Measurements from ENCODE around the gene CTSD.
A peak's percentile ranks its signal among the peaks of the same experiment; 100 is the strongest.

The CTSD gene

DNA sequence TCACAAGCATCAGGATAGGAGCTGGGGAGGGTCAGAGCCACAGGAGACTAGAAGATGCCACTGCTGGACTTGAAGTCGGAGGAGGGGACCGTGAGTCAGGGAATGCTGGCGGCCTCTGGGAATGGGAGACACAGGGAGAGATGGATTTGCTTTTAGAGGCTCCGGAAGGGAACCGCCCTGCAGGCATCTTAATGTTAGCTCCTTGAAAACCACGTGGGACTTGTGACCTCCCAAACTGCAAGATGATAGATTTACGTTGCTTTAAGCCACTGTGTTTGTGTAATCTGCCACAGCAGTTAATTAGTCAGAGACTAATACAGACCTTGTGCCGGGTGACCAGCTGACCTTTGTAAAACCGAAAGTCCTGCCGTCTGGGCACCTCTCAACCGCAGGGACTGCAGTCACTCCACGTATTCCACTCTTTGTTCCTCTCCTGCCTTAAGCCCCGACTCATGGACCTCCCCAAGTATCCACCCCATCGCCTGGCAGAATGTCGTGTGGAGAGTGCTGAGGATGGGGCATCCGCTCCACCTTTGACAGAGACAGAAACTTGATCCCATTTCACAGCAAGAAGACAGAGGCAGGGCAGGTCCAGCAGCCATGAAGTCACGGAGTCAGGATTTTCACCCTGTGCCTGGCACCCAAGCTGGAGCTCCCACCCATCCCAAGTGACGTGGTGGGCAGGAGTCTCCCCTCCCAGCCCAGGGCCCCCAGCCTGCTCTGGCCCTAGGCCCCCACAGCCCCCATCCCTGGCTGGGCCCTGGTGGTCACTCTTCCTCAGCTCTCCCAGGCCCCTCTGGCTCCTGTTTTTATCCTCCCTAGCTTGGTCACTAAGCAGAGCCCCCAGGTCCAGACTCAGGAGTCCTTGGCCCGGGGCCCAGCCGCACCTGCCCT lies 19.4 kb upstream of the CTSD start:
- H3K27ac ChIP-seq, result 0 out of 2 replicates have a peak overlapping the region, but pooled peaks have one; percentile 1
- ChIA-PET CTCF (interaction anchor here (0.6 to 0.7 kb wide), 3 partner anchors 50 to 236 kb away, joined by 3 to 4 read pairs (median 3); no protein-coding TSS in a partner anchor), POLR2A (ENCODE audit: low non-redundant PET) (no interaction called here)
- TF ChIP-seq CTCF (conservative IDR thresholded peaks at IDR 0.05; ENCODE audit: low read depth), result no peak
- no peak for DNase-seq (ENCODE audit: low spot score)

DNA sequence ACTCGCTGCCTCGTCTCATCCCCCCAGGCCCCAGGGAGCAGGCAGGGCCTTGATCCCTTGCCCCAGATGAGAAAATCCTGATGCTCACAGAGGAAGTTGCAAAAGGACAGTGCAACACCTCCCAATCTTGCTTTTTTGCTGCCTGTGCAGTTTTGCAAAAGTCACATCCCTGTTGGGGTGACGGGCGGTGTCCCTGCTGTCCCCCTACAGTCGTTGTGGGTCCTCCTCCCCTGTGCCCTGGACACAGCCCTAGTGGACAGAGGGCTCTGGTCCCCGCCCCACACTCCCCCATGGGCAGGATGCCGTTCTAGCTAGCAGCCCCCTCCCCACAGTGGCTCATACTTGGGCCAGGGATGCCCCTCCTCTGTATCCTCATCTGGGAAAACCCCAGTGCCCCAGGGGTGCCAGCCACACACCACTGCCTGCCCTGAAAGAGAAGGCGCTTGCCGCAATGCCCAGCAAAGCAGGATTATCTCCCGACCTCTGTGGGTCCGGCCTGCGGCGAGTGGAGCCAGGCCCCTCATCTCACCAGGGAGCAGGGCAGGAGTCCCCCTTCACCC lies 18.4 kb upstream of the CTSD start:
- no peak for TF ChIP-seq CTCF (conservative IDR thresholded peaks at IDR 0.05; ENCODE audit: low read depth)
- H3K27ac ChIP-seq, result 0 out of 2 replicates have a peak overlapping the region, but pooled peaks have one; percentile 1
- CTCF ChIA-PET, result interaction anchor here (0.6 to 0.7 kb wide), 3 partner anchors 51 to 235 kb away, joined by 3 to 4 read pairs (median 3); no protein-coding TSS in a partner anchor
- POLR2A ChIA-PET (ENCODE audit: low non-redundant PET), result no interaction called here
- DNase-seq (ENCODE audit: low spot score), result no peak

DNA sequence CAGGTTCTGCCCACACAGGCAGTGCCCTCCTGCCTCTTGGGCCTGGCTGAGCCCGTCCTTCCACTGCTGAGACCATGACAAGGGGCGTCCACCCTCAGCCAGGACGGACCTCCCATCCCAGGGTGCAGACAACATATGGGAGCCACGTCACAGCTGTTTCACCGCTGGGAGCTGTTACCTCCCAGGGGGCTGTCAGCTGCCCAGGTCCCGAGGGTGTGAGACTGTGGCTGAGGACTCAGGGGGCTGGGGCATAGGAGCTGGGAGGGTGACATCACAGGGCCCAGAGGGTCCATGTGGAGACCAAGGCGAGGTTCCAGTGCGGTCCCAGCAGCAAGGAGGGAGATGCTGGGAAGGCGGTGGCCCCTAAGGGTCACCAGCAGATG lies 17.9 kb upstream of the CTSD start:
- 0 out of 2 replicates have a peak overlapping the region, but pooled peaks have one; percentile 7 for H3K27ac ChIP-seq
- no peak for TF ChIP-seq CTCF (conservative IDR thresholded peaks at IDR 0.05; ENCODE audit: low read depth)
- no peak for DNase-seq (ENCODE audit: low spot score)
- CTCF ChIA-PET, result interaction anchor here (0.6 kb wide), 1 partner anchor 517 kb away, joined by 3 read pairs; no protein-coding TSS in a partner anchor
- POLR2A ChIA-PET (ENCODE audit: low non-redundant PET), result no interaction called here

DNA sequence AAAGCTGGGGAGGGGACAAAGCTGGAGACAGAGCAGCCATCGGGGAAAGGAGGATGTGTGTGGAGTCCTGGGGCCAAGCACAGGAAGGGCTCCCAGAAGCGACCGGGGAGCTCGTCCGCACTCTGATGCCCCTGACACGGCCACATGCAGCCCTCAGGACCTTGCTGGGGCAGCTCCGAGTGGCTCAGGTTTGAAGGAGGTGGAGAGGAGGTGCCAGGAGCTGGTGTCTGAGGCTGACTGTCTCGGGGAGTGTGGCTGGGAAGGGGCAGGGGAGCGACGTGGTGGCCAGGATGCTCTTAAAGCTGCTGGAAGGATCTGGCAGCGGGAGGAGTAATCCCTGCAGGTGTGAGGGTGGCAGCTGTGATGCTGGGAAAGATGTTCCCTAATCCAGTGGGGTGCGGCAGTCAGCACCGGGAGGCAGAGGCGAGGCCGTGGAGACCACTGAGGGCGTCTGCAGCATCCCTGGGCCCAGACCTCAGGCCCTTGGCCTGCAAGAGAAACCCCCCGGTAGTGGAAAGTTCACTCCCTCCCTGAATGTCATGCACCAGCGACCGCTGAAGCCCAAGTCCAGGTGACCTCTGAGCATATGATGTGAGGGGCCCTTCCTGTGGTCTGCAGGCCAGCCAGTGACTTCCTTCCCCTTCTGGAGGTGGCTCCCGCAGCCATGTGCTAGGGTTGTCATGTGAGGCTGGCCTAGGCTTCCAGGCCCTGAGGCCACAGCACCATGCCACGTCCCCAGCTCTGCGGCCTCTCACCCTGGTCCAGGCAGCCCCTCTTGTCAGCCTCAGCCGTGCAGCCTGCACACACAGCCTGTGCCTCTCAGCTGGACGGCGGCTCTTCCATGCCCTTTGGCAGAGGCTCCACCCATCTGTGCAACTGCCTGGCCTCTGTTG lies 17.2 kb upstream of the CTSD start:
- CTCF ChIA-PET, result interaction anchor here (0.6 kb wide), 1 partner anchor 518 kb away, joined by 3 read pairs; no protein-coding TSS in a partner anchor
- POLR2A ChIA-PET (ENCODE audit: low non-redundant PET), result no interaction called here
- 0 out of 2 replicates have a peak overlapping the region, but pooled peaks have one; percentile 7 for H3K27ac ChIP-seq
- DNase-seq (ENCODE audit: low spot score), result no peak
- TF ChIP-seq CTCF (conservative IDR thresholded peaks at IDR 0.05; ENCODE audit: low read depth), result no peak

DNA sequence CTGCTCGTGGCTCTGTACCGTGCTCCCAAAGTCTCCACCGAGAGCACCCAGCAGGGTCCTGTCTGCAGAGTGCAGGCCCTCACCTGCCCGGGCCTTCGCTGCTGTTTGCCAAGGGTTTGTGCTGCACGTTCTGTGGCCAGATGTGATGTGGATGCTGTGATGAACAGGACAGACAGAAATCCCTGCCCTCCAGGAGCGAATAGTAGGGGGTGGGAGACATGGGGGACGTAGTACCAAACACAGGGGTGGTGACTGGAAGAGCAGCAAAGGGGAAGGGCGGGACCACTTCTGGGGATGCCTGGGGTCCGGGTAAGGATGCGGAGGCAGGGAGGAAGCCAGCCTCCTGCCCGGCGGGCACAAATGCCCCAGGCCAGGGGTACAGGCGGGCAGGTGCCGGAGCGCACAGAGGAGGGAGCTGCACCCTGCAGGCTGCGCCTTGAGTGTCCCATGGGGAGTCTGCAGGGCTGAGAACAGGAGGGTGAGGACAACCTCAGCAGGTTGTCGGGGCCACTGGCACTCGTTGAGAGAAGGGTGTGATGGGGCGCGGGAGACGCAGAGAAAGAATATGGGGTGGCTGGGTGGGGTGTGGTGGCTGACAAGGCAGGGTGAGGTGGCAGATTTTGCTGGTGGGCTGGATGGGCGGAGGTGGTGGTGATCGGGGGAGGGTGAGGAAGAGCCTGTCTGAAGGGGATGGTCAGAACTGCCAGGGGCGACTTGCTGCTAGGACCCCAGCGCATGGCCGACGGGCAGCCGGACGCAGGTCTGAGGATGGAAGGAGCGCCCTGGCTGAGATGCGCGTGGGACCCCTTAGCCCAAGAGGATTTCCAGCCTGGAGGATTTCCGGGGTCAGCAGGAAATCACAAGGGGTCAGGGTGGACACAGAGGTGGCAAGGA lies 16.3 kb upstream of the CTSD start:
- ChIA-PET POLR2A (ENCODE audit: low non-redundant PET) (no interaction called here), CTCF (interaction anchor here (0.6 kb wide), 1 partner anchor 16 kb away, joined by 3 read pairs; the partner anchor contains the start of gene CTSD)
- no peak for TF ChIP-seq CTCF (conservative IDR thresholded peaks at IDR 0.05; ENCODE audit: low read depth)
- H3K27ac ChIP-seq, result peak overlapping the region; percentile 41
- DNase-seq (ENCODE audit: low spot score), result no peak

Data from RWPE1 (cell line).